ENCODE data around the gene ARHGEF17. TPM values are rescaled to one million over a fixed set of nuclear protein-coding genes. Genes with fewer than 3 reads are reported as not detected.

The ARHGEF17 gene
- polyA plus RNA-seq, 2 donors = 8.2 to 11.8 TPM

DNA sequence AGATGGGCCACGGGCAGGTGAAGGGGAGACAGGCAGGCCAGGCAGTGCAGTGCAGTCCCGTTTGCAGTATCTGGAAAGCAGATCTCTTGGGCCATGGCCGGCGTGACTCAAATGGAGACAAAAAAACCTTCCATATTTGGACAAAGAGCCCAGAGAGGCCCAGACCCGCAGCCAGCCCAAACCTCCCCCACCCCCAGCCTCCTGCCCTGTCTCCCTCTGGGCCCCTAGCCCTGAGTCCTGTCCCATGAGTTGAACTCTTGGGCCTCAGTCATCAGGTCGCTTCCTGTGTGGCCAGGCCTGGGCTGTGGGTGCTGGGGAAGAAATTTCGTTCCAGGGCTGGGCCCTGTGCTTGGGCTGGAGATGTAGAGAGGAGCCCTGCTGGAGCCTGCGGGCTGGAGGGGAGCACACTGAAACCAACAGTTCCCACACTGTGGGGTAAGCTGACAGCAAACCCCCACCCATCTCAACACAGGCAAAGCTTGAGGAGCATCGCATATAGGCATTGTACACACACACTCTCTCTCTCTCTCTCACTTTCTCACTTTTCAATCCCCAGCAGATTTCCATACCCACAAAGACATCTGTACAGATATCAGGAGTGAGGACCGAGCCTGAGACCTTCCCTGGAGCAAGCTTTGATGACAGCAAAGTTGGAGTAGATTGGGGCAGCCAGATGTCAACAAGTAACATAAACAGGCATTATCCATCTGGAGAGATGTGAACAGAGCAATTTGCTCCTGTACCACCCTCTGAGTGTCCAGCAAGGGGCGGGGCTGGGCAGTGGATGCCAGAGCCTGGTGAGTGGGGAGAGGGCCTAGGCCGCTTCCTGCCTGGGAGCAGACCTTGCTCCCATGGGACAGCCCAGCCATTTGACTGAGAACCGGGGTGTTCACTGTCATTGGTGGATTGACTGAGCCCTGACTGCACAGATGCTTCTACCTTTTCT, 17.2 kb downstream of the ARHGEF17 start:
- no peaks in the 10 kb centered on the region for H3K27me3 ChIP-seq (ENCODE audit: control insufficient read depth in 1 of 2, insufficient read depth in 2 of 2, low read length in 2 of 2)
- peak overlapping the region; percentile 81 to 86 for H3K27ac ChIP-seq (ENCODE audit: low read depth in 2 of 2, low read length in 1 of 2)
- H3K9me3 ChIP-seq (ENCODE audit: control insufficient read depth in 2 of 2, insufficient read depth in 1 of 2, low read depth in 1 of 2, low read length in 1 of 2) = no peaks in the 10 kb centered on the region
- 65 to 74% methylated on average over 13 of the region's 13 CpGs for WGBS, 2 donors
- H3K36me3 ChIP-seq (ENCODE audit: control insufficient read depth in 2 of 2, insufficient read depth in 2 of 2, low read length in 1 of 2) = no peaks in the 10 kb centered on the region
- no peak overlapping the region for H3K4me3 ChIP-seq (ENCODE audit: low read depth in 1 of 2, low read length in 2 of 2)
- H3K4me1 ChIP-seq (ENCODE audit: control insufficient read depth in 2 of 2, insufficient read depth in 2 of 2, low read length in 1 of 2) = peaks cover 2 to 20% of the 10 kb centered on the region in 2 donors

- no peaks in the 10 kb centered on the region for H3K27me3 ChIP-seq (ENCODE audit: control insufficient read depth in 1 of 2, insufficient read depth in 2 of 2, low read length in 2 of 2)
- peaks cover 0 to 17% of the 10 kb centered on the region in 2 donors for H3K4me1 ChIP-seq (ENCODE audit: control insufficient read depth in 2 of 2, insufficient read depth in 2 of 2, low read length in 1 of 2)
- H3K27ac ChIP-seq (ENCODE audit: low read depth in 2 of 2, low read length in 1 of 2) = peak overlapping the region in 1 of 2 donors; percentile 26
- 62 to 64% methylated on average over 10 of the region's 10 CpGs for WGBS, 2 donors
- no peaks in the 10 kb centered on the region for H3K36me3 ChIP-seq (ENCODE audit: control insufficient read depth in 2 of 2, insufficient read depth in 2 of 2, low read length in 1 of 2)
- no peak overlapping the region for H3K4me3 ChIP-seq (ENCODE audit: low read depth in 1 of 2, low read length in 2 of 2)
- no peaks in the 10 kb centered on the region for H3K9me3 ChIP-seq (ENCODE audit: control insufficient read depth in 2 of 2, insufficient read depth in 1 of 2, low read depth in 1 of 2, low read length in 1 of 2)
Measured at GRCh38 chr11:73326929-73327811, 19.1 kb downstream of the ARHGEF17 start.

DNA sequence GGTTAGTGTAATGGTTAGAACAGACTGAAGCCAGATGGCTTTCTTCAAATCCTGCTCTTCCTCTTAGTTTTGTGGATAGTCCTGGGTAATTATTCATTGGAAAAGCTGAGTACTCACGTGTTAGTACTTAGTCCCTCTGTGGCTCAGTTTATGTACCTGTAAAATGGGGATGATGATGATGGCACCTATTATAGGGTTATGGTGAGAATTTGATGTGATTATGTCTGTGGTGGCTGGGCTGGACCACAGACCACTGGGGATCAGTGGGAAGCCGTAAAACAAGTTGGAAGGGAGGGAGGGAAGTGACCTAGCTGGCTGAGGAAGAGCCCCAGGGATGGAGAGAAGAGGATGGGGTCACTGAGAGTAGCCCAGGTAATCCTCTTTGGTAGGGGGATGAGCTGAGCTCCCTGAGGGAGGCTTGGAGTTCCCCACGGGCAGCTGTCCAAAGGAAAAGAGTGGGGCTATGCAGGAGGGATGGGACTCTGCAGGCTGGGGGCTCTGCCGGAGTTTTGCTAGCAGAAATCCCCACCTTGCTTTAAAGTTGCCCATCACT, 19.8 kb downstream of the ARHGEF17 start:
- 69 to 78% methylated on average over 4 of the region's 4 CpGs for WGBS, 2 donors
- Histone ChIP-seq H3K4me1 (ENCODE audit: control insufficient read depth in 2 of 2, insufficient read depth in 2 of 2, low read length in 1 of 2) (peaks cover 0 to 17% of the 10 kb centered on the region in 2 donors), H3K4me3 (ENCODE audit: low read depth in 1 of 2, low read length in 2 of 2) (no peak overlapping the region), H3K9me3 (ENCODE audit: control insufficient read depth in 2 of 2, insufficient read depth in 1 of 2, low read depth in 1 of 2, low read length in 1 of 2) (no peaks in the 10 kb centered on the region), H3K27ac (ENCODE audit: low read depth in 2 of 2, low read length in 1 of 2) (no peak overlapping the region), H3K36me3 (ENCODE audit: control insufficient read depth in 2 of 2, insufficient read depth in 2 of 2, low read length in 1 of 2) (no peaks in the 10 kb centered on the region), H3K27me3 (ENCODE audit: control insufficient read depth in 1 of 2, insufficient read depth in 2 of 2, low read length in 2 of 2) (no peaks in the 10 kb centered on the region)

DNA sequence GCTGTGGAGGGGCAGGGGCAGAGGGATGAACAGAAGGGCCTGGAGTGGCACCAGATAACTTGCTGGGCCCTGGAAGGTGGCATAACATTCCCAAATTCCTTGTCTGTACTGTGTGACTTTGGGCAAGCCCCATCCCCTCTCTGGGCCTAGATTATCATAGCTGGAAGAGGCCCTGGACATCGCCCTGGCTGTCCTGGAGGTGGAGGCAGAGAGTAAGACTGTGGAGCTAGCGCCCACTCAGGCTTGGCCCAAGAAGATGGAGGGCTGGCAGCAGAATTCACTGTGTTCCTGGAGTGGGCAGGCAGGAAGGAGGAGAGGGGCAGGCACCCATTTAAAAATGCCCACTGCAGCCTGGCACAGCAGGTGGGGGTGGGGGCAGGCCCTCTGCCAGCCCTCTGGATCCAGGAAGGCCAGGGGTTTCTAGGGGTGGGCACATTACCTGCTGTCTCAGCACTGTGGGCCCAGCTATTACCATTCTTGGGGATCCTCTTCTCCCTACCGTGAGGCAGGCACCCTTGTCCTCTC, 22.6 kb downstream of the ARHGEF17 start:
- Histone ChIP-seq H3K4me1 (ENCODE audit: control insufficient read depth in 2 of 2, insufficient read depth in 2 of 2, low read length in 1 of 2) (peaks cover 4 to 5% of the 10 kb centered on the region in 2 donors), H3K27ac (ENCODE audit: low read depth in 2 of 2, low read length in 1 of 2) (peak overlapping the region; percentile 26 to 55), H3K27me3 (ENCODE audit: control insufficient read depth in 1 of 2, insufficient read depth in 2 of 2, low read length in 2 of 2) (no peaks in the 10 kb centered on the region), H3K36me3 (ENCODE audit: control insufficient read depth in 2 of 2, insufficient read depth in 2 of 2, low read length in 1 of 2) (no peaks in the 10 kb centered on the region), H3K9me3 (ENCODE audit: control insufficient read depth in 2 of 2, insufficient read depth in 1 of 2, low read depth in 1 of 2, low read length in 1 of 2) (no peaks in the 10 kb centered on the region), H3K4me3 (ENCODE audit: low read depth in 1 of 2, low read length in 2 of 2) (no peak overlapping the region)
- 61 to 73% methylated on average over 3 of the region's 3 CpGs for WGBS, 2 donors

GRCh38 chr11:73331138-73331916, 23.3 kb downstream of the ARHGEF17 start:
- Histone ChIP-seq H3K27ac (ENCODE audit: low read depth in 2 of 2, low read length in 1 of 2) (peak overlapping the region; percentile 26 to 55), H3K9me3 (ENCODE audit: control insufficient read depth in 2 of 2, insufficient read depth in 1 of 2, low read depth in 1 of 2, low read length in 1 of 2) (no peaks in the 10 kb centered on the region), H3K4me3 (ENCODE audit: low read depth in 1 of 2, low read length in 2 of 2) (no peak overlapping the region), H3K4me1 (ENCODE audit: control insufficient read depth in 2 of 2, insufficient read depth in 2 of 2, low read length in 1 of 2) (peaks cover 4 to 5% of the 10 kb centered on the region in 2 donors), H3K27me3 (ENCODE audit: control insufficient read depth in 1 of 2, insufficient read depth in 2 of 2, low read length in 2 of 2) (no peaks in the 10 kb centered on the region), H3K36me3 (ENCODE audit: control insufficient read depth in 2 of 2, insufficient read depth in 2 of 2, low read length in 1 of 2) (no peaks in the 10 kb centered on the region)
- WGBS, 2 donors = 56 to 58% methylated on average over 2 to 4 of the region's 4 CpGs

DNA sequence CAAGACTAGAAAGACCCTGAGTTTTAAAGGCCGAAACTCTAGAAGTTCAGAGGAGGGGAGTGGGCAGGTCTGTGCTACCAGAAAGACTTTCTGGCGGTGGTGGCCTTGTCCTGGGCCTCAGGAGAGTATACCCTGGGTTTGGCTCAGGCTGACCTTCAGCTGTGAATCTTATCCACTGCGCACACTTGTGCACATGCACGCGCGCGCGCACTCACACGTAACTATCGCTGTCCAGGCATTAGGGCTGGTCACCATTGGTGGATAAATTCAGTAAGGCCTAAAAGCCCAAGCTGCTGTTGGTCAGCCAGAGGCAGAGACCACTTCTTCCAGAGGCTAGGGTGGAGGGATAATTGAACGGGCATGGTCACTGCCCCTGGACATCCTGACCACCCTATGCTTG, 25.1 kb downstream of the ARHGEF17 start:
- Histone ChIP-seq H3K4me3 (ENCODE audit: low read depth in 1 of 2, low read length in 2 of 2) (no peak overlapping the region), H3K9me3 (ENCODE audit: control insufficient read depth in 2 of 2, insufficient read depth in 1 of 2, low read depth in 1 of 2, low read length in 1 of 2) (no peaks in the 10 kb centered on the region), H3K27me3 (ENCODE audit: control insufficient read depth in 1 of 2, insufficient read depth in 2 of 2, low read length in 2 of 2) (no peaks in the 10 kb centered on the region), H3K4me1 (ENCODE audit: control insufficient read depth in 2 of 2, insufficient read depth in 2 of 2, low read length in 1 of 2) (peaks cover 2 to 4% of the 10 kb centered on the region in 2 donors), H3K36me3 (ENCODE audit: control insufficient read depth in 2 of 2, insufficient read depth in 2 of 2, low read length in 1 of 2) (no peaks in the 10 kb centered on the region), H3K27ac (ENCODE audit: low read depth in 2 of 2, low read length in 1 of 2) (no peak overlapping the region)
- 89 to 93% methylated on average over 11 of the region's 11 CpGs for WGBS, 2 donors

DNA sequence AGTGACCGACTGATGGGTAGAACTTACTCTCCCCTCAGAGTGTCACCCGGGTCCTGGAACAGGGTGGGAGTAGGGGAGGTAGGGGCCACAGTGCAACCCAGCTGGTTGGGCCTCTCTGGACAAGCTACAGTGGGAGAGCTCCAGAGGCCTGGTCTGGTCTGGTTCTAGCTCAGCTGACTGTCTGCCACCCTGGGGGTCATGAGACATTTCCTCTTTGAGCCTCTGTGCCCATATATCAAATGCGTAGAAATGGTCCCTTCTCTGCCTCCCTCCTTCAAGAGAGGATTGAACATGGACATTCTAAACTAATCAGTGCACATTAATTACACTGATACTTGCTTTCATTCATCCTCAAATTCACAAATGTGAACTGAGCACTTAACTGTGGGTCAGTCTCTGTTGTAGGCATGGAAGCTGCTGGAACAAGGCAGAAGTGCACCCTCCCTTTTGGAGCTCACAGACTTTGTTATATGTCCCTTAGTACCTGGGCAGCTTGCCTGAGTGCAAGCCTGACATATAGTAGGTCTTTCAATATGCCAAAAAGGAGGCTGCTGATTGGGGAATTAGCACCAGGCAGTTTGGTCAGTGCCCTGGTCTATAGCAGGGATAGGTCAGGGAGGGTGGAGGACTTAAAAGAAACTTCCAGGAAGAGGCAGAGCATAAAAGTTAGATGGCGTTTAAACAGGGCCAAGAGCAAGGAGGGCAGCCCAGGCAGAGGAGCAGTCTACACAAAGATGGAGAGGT, 25.7 kb downstream of the ARHGEF17 start:
- no peaks in the 10 kb centered on the region for H3K9me3 ChIP-seq (ENCODE audit: control insufficient read depth in 2 of 2, insufficient read depth in 1 of 2, low read depth in 1 of 2, low read length in 1 of 2)
- peak overlapping the region; percentile 35 to 66 for H3K27ac ChIP-seq (ENCODE audit: low read depth in 2 of 2, low read length in 1 of 2)
- no peaks in the 10 kb centered on the region for H3K27me3 ChIP-seq (ENCODE audit: control insufficient read depth in 1 of 2, insufficient read depth in 2 of 2, low read length in 2 of 2)
- WGBS, 2 donors = 71 to 75% methylated on average over 4 of the region's 4 CpGs
- H3K36me3 ChIP-seq (ENCODE audit: control insufficient read depth in 2 of 2, insufficient read depth in 2 of 2, low read length in 1 of 2) = no peaks in the 10 kb centered on the region
- H3K4me3 ChIP-seq (ENCODE audit: low read depth in 1 of 2, low read length in 2 of 2) = no peak overlapping the region
- peaks cover 2 to 4% of the 10 kb centered on the region in 2 donors for H3K4me1 ChIP-seq (ENCODE audit: control insufficient read depth in 2 of 2, insufficient read depth in 2 of 2, low read length in 1 of 2)

DNA sequence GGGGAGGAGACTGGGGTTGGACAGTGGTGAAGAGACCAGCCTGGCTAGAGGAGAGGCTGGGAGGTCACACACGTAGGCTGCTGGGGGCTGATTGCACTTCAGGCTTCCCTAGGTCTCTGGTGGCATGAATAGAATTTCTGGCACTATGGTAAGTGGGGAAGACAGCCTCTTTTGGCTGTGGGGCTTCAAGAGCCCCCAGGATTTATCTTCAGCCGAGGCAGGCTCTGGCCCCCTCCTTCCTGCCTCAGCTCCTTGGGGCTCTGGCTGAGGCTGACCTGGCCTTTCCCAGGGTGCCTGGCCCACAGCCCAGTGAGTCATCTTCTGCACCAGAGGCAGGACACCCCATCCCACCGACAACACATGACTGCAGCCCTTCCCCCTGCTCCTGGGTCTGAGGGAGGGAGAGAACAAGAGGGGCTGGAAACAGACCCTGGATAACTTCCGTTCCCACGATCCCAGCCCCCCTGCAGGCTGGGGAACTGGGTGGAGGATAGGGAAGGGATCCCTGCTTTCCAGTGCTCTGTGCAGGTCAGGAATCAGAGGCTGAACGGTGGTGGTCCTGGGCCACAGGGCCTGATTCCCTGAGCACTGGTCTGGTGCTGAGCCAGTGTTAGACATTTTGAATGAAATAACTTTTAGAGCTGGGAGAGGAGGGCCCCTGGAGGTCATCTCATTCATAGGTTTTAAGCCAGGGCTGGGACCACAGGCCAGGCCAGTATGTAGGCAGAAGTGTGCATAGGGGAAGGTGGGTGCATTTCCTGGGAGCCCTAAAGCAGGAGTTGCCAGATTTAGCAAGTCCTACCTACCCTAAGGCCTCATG, 26.5 kb downstream of the ARHGEF17 start:
- Histone ChIP-seq H3K36me3 (ENCODE audit: control insufficient read depth in 2 of 2, insufficient read depth in 2 of 2, low read length in 1 of 2) (no peaks in the 10 kb centered on the region), H3K9me3 (ENCODE audit: control insufficient read depth in 2 of 2, insufficient read depth in 1 of 2, low read depth in 1 of 2, low read length in 1 of 2) (no peaks in the 10 kb centered on the region), H3K4me1 (ENCODE audit: control insufficient read depth in 2 of 2, insufficient read depth in 2 of 2, low read length in 1 of 2) (peaks cover 2 to 4% of the 10 kb centered on the region in 2 donors), H3K27me3 (ENCODE audit: control insufficient read depth in 1 of 2, insufficient read depth in 2 of 2, low read length in 2 of 2) (no peaks in the 10 kb centered on the region), H3K4me3 (ENCODE audit: low read depth in 1 of 2, low read length in 2 of 2) (no peak overlapping the region), H3K27ac (ENCODE audit: low read depth in 2 of 2, low read length in 1 of 2) (peak overlapping the region; percentile 35 to 66)
- WGBS, 2 donors = 28 to 39% methylated on average over 6 of the region's 6 CpGs

All from esophagus (tissue), 2 donors.